Erythroblast (primary cell): ENCODE results near the gene TRPM3.

Source experiments
- GATA1 ChIP-seq: IDR thresholded peaks from 2 replicates; pipeline ENCODE4 v1.6.1; 2011; ENCODE audit warnings: low read depth, mild to moderate bottlenecking, control low read depth, low read length, moderate library complexity
- POLR2A ChIP-seq: IDR thresholded peaks from 2 replicates; pipeline ENCODE4 v1.6.1; 2011; ENCODE audit warnings: mild to moderate bottlenecking, low read length

DNA sequence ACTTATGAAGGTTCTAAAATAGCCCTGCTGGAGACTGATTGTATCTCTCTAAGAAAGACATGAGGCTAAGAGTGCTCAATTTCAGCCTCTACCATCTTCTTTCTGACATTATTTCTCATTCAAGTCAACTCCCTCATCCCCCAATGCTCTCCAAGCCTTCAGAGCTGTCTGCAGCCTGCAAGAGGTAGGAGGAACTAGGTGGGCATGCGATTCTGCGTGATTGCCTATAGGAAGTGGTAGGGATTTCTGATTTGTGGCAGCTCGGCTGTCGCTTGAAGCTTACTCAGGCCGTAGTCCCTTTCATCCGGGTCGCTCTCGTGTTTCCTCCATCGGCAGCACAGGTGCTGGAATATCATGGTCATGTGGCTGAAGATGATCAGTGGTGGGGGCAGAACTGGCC lies 568.9 kb downstream of the TRPM3 start:
- TF ChIP-seq POLR2A (no peak), GATA1 (no peak)
